Liver (tissue), 9 donors: ENCODE measurements around the gene TLR4. TPM values are rescaled to one million over a fixed set of nuclear protein-coding genes. Genes with fewer than 3 reads are reported as not detected.

Experiments
- DNase-seq: peaks from one replicate; pipeline ENCODE4 v3.0.0-alpha.2; 2017; ENCODE audit warnings: low spot score
- H3K27ac ChIP-seq, 2 donors: one replicate each; pipeline ENCODE4 v1.7.0; 2013; ENCODE audit warnings: inconsistent platforms in 2 of 2, low read length in 2 of 2, control low read depth in 1 of 2, low read depth in 1 of 2, mild to moderate bottlenecking in 1 of 2
- H3K27me3 ChIP-seq, 4 donors: one replicate each; pipeline versions ENCODE4 v1.6.1 to v1.7.0; 2013; ENCODE audit warnings: low read length in 3 of 4, inconsistent platforms in 1 of 4, mild to moderate bottlenecking in 1 of 4, moderate library complexity in 1 of 4; ENCODE audit not compliant: control insufficient read depth in 4 of 4, insufficient read depth in 4 of 4
- H3K36me3 ChIP-seq, 4 donors: one replicate each; pipeline versions ENCODE4 v1.6.1 to v1.7.0; 2013; ENCODE audit warnings: low read length in 3 of 4, mild to moderate bottlenecking in 3 of 4, low read depth in 1 of 4, moderate library complexity in 1 of 4; ENCODE audit not compliant: control insufficient read depth in 4 of 4, insufficient read depth in 3 of 4
- H3K4me1 ChIP-seq, 4 donors: one replicate each; pipeline versions ENCODE4 v1.6.1 to v1.7.0; 2013; ENCODE audit warnings: low read length in 3 of 4, mild to moderate bottlenecking in 3 of 4, moderate library complexity in 1 of 4; ENCODE audit not compliant: control insufficient read depth in 4 of 4, insufficient read depth in 4 of 4
- H3K4me3 ChIP-seq, 3 donors: one replicate each; pipeline versions ENCODE4 v1.6.1 to v1.7.0; 2013; ENCODE audit warnings: low read length in 3 of 3, control low read depth in 1 of 3, low read depth in 1 of 3, mild to moderate bottlenecking in 1 of 3
- H3K9ac ChIP-seq, 2 donors: one replicate each; pipeline ENCODE4 v1.7.0; 2013; ENCODE audit warnings: low read length in 2 of 2, mild to moderate bottlenecking in 2 of 2, moderate library complexity in 2 of 2, control low read depth in 1 of 2, low read depth in 1 of 2
- H3K9me3 ChIP-seq, 4 donors: one replicate each; pipeline versions ENCODE4 v1.6.1 to v1.7.0; 2013; ENCODE audit warnings: low read length in 3 of 4; ENCODE audit not compliant: control insufficient read depth in 4 of 4
- FOXA2 ChIP-seq: IDR thresholded peaks from 2 replicates; pipeline ENCODE4 v1.6.1; 2016; ENCODE audit warnings: antibody characterized with exemption
- GABPA ChIP-seq, 2 donors: IDR thresholded peaks in 1 of 2; conservative IDR thresholded peaks in 1 of 2; 2 replicates each; pipeline ENCODE4 v1.6.1; 2016; ENCODE audit warnings: antibody characterized with exemption in 2 of 2, mild to moderate bottlenecking in 1 of 2, moderate library complexity in 1 of 2
- HNF4A ChIP-seq, 2 donors: conservative IDR thresholded peaks; 2 replicates each; pipeline ENCODE4 v1.6.1; 2016; ENCODE audit warnings: antibody characterized with exemption in 2 of 2, mild to moderate bottlenecking in 2 of 2
- HNF4G ChIP-seq: IDR thresholded peaks from 2 replicates; pipeline ENCODE4 v1.6.1; 2016; ENCODE audit warnings: antibody characterized with exemption
- JUND ChIP-seq, 2 donors: IDR thresholded peaks; 2 replicates each; pipeline ENCODE4 v1.6.1; 2016; ENCODE audit warnings: antibody characterized with exemption in 2 of 2
- MAX ChIP-seq: IDR thresholded peaks from 2 replicates; pipeline ENCODE4 v1.6.1; 2016; ENCODE audit warnings: antibody characterized with exemption
- NR2F2 ChIP-seq: IDR thresholded peaks from 2 replicates; pipeline ENCODE4 v1.6.1; 2016; ENCODE audit warnings: antibody characterized with exemption
- RAD21 ChIP-seq, 2 donors: IDR thresholded peaks; 2 replicates each; pipeline ENCODE4 v1.6.1; 2016; ENCODE audit warnings: antibody characterized with exemption in 2 of 2, mild to moderate bottlenecking in 2 of 2
- RXRA ChIP-seq, 2 donors: IDR thresholded peaks; 2 replicates each; pipeline ENCODE4 v1.6.1; 2017 to 2018; ENCODE audit warnings: antibody characterized with exemption in 2 of 2, mild to moderate bottlenecking in 1 of 2
- SP1 ChIP-seq: IDR thresholded peaks from 2 replicates; pipeline ENCODE4 v1.6.1; 2018; ENCODE audit warnings: antibody characterized with exemption, mild to moderate bottlenecking
- TAF1 ChIP-seq: conservative IDR thresholded peaks from 2 replicates; pipeline ENCODE4 v1.6.1; 2016; ENCODE audit warnings: antibody characterized with exemption, mild to moderate bottlenecking
- WGBS: extraction: QIAGEN DNeasy Blood & Tissue Kit; methylation state at CpG from one replicate; pipeline ENCODE4 v1.1.7; 2013; 5-methylcytosine and 5-hydroxymethylcytosine counted together
- polyA plus RNA-seq, 2 donors: library from polyadenylated mRNA; stranded (reverse) in 1 of 2; unstranded in 1 of 2; fragments of 200-250 nt in 1 of 2; fragments of >200 nt in 1 of 2; fragmentation: Nextera tagmentation in 1 of 2; extraction: Ambion mirVana in 1 of 2; gene quantifications; one replicate each; pipeline versions ENCODE4 v1.2.1 to v1.2.3, GENCODE V29; 2013 to 2015
- total RNA-seq, 2 donors: library from RNA; depleted of rRNA; stranded (reverse); fragments of >200 nt; gene quantifications; one replicate each; pipeline ENCODE4 v1.2.3, GENCODE V29; 2014
- TF ChIP-seq, protein P1 (sequence below): IDR thresholded peaks from 2 replicates; pipeline ENCODE4 v1.6.1; 2016; ENCODE audit warnings: antibody characterized with exemption
- TF ChIP-seq, protein P2 (sequence below): IDR thresholded peaks from 2 replicates; pipeline ENCODE4 v1.6.1; 2016; ENCODE audit warnings: antibody characterized with exemption
- TF ChIP-seq, protein P3 (sequence below): IDR thresholded peaks from 2 replicates; pipeline ENCODE4 v1.6.1; 2016; ENCODE audit warnings: antibody characterized with exemption, mild to moderate bottlenecking
- donor health status: healthy.
- donor health status: healthy.
- donor health status: healthy.
- donor health status: healthy.
- donor health status: healthy.

Gene TLR4
- total and polyA plus RNA-seq, 4 donors: 5.4 to 23.3 (median 10.0) TPM

DNA sequence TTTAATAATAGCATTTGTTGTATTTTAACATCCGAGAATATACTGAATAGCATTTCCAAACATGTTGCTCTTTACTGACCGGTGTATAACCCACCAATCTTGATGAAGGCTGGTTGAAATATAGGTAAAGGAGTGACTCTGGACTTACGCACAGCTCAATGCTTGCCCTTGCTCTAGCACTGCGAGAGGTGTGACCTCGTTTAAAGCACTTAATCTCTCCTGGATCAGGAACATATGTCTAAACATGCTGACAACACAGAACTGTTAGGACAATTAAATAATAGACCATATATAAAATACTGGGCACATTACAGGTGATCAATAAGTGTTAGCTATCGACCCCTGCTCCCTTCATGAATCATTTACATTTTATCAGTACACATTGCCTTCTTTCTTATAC lies 28.3 kb downstream of the TLR4 start (continued):
- TF ChIP-seq, protein P1, sequence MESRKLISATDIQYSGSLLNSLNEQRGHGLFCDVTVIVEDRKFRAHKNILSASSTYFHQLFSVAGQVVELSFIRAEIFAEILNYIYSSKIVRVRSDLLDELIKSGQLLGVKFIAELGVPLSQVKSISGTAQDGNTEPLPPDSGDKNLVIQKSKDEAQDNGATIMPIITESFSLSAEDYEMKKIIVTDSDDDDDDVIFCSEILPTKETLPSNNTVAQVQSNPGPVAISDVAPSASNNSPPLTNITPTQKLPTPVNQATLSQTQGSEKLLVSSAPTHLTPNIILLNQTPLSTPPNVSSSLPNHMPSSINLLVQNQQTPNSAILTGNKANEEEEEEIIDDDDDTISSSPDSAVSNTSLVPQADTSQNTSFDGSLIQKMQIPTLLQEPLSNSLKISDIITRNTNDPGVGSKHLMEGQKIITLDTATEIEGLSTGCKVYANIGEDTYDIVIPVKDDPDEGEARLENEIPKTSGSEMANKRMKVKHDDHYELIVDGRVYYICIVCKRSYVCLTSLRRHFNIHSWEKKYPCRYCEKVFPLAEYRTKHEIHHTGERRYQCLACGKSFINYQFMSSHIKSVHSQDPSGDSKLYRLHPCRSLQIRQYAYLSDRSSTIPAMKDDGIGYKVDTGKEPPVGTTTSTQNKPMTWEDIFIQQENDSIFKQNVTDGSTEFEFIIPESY: no peak
- no peak for TF ChIP-seq MAX

GRCh38 chr9:117733465-117733864 lies 29.3 kb downstream of the TLR4 start:
- no peaks in the 10 kb centered on the region for H3K36me3 ChIP-seq
- 44% methylated on average over 1 of the region's 1 CpG for WGBS
- H3K27ac ChIP-seq: no peak overlapping the region
- H3K4me1 ChIP-seq: no peaks in the 10 kb centered on the region
- H3K4me3 ChIP-seq: no peak overlapping the region
- no peak for DNase-seq
- no peaks in the 10 kb centered on the region for H3K27me3 ChIP-seq
- no peaks in the 10 kb centered on the region for H3K9me3 ChIP-seq
- TF ChIP-seq, protein P2, sequence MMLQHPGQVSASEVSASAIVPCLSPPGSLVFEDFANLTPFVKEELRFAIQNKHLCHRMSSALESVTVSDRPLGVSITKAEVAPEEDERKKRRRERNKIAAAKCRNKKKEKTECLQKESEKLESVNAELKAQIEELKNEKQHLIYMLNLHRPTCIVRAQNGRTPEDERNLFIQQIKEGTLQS: no peak
- TF ChIP-seq RAD21 (IDR thresholded peaks at IDR 0.05): no peak
- TF ChIP-seq MAX: no peak
- no peak for TF ChIP-seq SP1
- no peak for TF ChIP-seq HNF4A (conservative IDR thresholded peaks at IDR 0.05)
- no peak for TF ChIP-seq HNF4G
- no peak for TF ChIP-seq JUND (IDR thresholded peaks at IDR 0.05)
- no peak for TF ChIP-seq NR2F2
- TF ChIP-seq TAF1: no peak
- TF ChIP-seq, protein P1: no peak
- no peak for TF ChIP-seq FOXA2
- TF ChIP-seq GABPA (IDR thresholded peaks at IDR 0.05 in 1 of 2, conservative IDR thresholded peaks at IDR 0.05 in 1 of 2): no peak
- TF ChIP-seq, protein P3, sequence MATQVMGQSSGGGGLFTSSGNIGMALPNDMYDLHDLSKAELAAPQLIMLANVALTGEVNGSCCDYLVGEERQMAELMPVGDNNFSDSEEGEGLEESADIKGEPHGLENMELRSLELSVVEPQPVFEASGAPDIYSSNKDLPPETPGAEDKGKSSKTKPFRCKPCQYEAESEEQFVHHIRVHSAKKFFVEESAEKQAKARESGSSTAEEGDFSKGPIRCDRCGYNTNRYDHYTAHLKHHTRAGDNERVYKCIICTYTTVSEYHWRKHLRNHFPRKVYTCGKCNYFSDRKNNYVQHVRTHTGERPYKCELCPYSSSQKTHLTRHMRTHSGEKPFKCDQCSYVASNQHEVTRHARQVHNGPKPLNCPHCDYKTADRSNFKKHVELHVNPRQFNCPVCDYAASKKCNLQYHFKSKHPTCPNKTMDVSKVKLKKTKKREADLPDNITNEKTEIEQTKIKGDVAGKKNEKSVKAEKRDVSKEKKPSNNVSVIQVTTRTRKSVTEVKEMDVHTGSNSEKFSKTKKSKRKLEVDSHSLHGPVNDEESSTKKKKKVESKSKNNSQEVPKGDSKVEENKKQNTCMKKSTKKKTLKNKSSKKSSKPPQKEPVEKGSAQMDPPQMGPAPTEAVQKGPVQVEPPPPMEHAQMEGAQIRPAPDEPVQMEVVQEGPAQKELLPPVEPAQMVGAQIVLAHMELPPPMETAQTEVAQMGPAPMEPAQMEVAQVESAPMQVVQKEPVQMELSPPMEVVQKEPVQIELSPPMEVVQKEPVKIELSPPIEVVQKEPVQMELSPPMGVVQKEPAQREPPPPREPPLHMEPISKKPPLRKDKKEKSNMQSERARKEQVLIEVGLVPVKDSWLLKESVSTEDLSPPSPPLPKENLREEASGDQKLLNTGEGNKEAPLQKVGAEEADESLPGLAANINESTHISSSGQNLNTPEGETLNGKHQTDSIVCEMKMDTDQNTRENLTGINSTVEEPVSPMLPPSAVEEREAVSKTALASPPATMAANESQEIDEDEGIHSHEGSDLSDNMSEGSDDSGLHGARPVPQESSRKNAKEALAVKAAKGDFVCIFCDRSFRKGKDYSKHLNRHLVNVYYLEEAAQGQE: no peak
- TF ChIP-seq RXRA (IDR thresholded peaks at IDR 0.05): no peak
- H3K9ac ChIP-seq: no peak overlapping the region
